A549 (cell line): ENCODE results near the gene CIAO2A. TPM values are rescaled to one million over a fixed set of nuclear protein-coding genes. Genes with fewer than 3 reads are reported as not detected.

Experiments used
- ATAC-seq, 2 experiments: fragments of 200-7000 bp in 1 of 2; fragments of >200 bp in 1 of 2; cut with Nextera tagmentation in 1 of 2; cut with Tn5 transposase in 1 of 2; 3 replicates each; pipeline versions ENCODE4 v1.8.0 to v1.9.1; 2018 to 2020; ENCODE audit warnings: mild to moderate bottlenecking in 1 of 2, moderate library complexity in 1 of 2
- CTCF ChIA-PET: fragments of 300-600 bp; sonication (Branson Sonifier 250); formaldehyde crosslinking; extraction: SDS; loops from one replicate; lab custom pipeline; 2021; ENCODE audit warnings: antibody characterized with exemption, inconsistent platforms; lab: Yijun Ruan, JAX
- POLR2A ChIA-PET: fragments of 350-600 bp; formaldehyde crosslinking; extraction: SDS; loops from one replicate; lab custom pipeline; 2021; ENCODE audit warnings: antibody characterized with exemption, inconsistent platforms; lab: Yijun Ruan, JAX
- DNase-seq, 2 experiments: peaks; one replicate each; pipeline versions ENCODE4 v3.0.0 to v3.0.0-alpha.2; 2011 to 2016; ENCODE audit warnings: low read depth in 1 of 2, low spot score in 1 of 2
- FAIRE-seq: peaks from 2 replicates; lab custom pipeline; 2011; peaks lifted over from hg19 to GRCh38; lab: Jason Lieb, UNC
- H3K27ac ChIP-seq, 2 experiments: fragments of >200 bp; sonication (Bioruptor Twin); formaldehyde crosslinking; 3 replicates each; pipeline ENCODE4 v1.5.1; 2016 to 2017
- H3K4me1 ChIP-seq: fragments of >200 bp; sonication (Bioruptor Twin); formaldehyde crosslinking; 3 replicates; pipeline ENCODE4 v1.6.1; 2016
- H3K4me2 ChIP-seq: fragments of >200 bp; sonication (Bioruptor Twin); formaldehyde crosslinking; 3 replicates; pipeline ENCODE4 v1.6.1; 2016
- H3K4me3 ChIP-seq: fragments of >200 bp; sonication (Bioruptor Twin); formaldehyde crosslinking; 3 replicates; pipeline ENCODE4 v1.5.1; 2016
- H3K9me3 ChIP-seq: fragments of >200 bp; sonication (Bioruptor Twin); formaldehyde crosslinking; 3 replicates; pipeline ENCODE4 v1.6.1; 2016
- E2F6 ChIP-seq: IDR thresholded peaks from 2 replicates; pipeline ENCODE4 v1.6.1; 2012; ENCODE audit warnings: low read depth, borderline replicate concordance
- ELK1 ChIP-seq: fragments of 150-350 bp; IDR thresholded peaks from 2 replicates; pipeline ENCODE4 v1.6.1; 2014; ENCODE audit warnings: low read depth, mild to moderate bottlenecking, low read length
- FOSL2 ChIP-seq, 2 experiments: fragments of 450-650 bp in 1 of 2; fragments of >200 bp in 1 of 2; sonication (Bioruptor Twin) in 1 of 2; formaldehyde crosslinking; IDR thresholded peaks; 2 replicates each; pipeline versions ENCODE4 v1.5.0 to v1.6.1; 2016 to 2020; ENCODE audit warnings: mild to moderate bottlenecking in 1 of 2, moderate library complexity in 1 of 2
- HEYL ChIP-seq: fragments of 250-450 bp; sonication (Bioruptor Pico); IDR thresholded peaks from 2 replicates; pipeline ENCODE4 v1.8.0; 2021; ENCODE audit warnings: mild to moderate bottlenecking, moderate library complexity
- HOXA7 ChIP-seq: fragments of 250-450 bp; sonication (Bioruptor Pico); IDR thresholded peaks from 2 replicates; pipeline ENCODE4 v1.5.0; 2020; ENCODE audit warnings: mild to moderate bottlenecking, moderate library complexity
- HOXB13 ChIP-seq: fragments of 250-450 bp; sonication (Bioruptor Pico); IDR thresholded peaks from 2 replicates; pipeline ENCODE4 v1.5.0; 2020; ENCODE audit warnings: low read depth, mild to moderate bottlenecking, moderate library complexity
- HOXB5 ChIP-seq: fragments of 250-450 bp; sonication (Bioruptor Pico); IDR thresholded peaks from 2 replicates; pipeline ENCODE4 v1.5.0; 2020; ENCODE audit warnings: mild to moderate bottlenecking, moderate library complexity
- JUN ChIP-seq, 2 experiments: fragments of >200 bp; sonication (Bioruptor Twin); formaldehyde crosslinking; IDR thresholded peaks; 2 replicates in 1 of 2; 3 replicates in 1 of 2; pipeline ENCODE4 v1.6.1; 2016 to 2017
- NFE2L2 ChIP-seq: fragments of 150-350 bp; conservative IDR thresholded peaks from 2 replicates; pipeline ENCODE4 v1.6.1; 2014; ENCODE audit warnings: low read length
- NR3C1 ChIP-seq: fragments of >200 bp; sonication (Bioruptor Twin); formaldehyde crosslinking; IDR thresholded peaks from 3 replicates; pipeline ENCODE4 v1.6.1; 2017
- REST ChIP-seq: fragments of 200-600 bp; sonication (generic); IDR thresholded peaks from 2 replicates; pipeline ENCODE4 v1.6.1; 2016; ENCODE audit warnings: antibody characterized with exemption, mild to moderate bottlenecking, moderate library complexity
- RFX5 ChIP-seq: fragments of 450-650 bp; IDR thresholded peaks from 2 replicates; pipeline ENCODE4 v1.7.1; 2014; ENCODE audit warnings: antibody characterized with exemption, mild to moderate bottlenecking, moderate library complexity
- RNF2 ChIP-seq: fragments of 200-600 bp; sonication (generic); IDR thresholded peaks from 2 replicates; pipeline ENCODE4 v1.6.1; 2016; ENCODE audit warnings: low read depth, mild to moderate bottlenecking, antibody characterized with exemption, moderate library complexity, borderline replicate concordance
- SMC3 ChIP-seq: fragments of >200 bp; sonication (Bioruptor Twin); formaldehyde crosslinking; IDR thresholded peaks from 3 replicates; pipeline ENCODE4 v1.6.1; 2018; ENCODE audit warnings: inconsistent platforms
- USF2 ChIP-seq: fragments of 450-650 bp; IDR thresholded peaks from 2 replicates; pipeline ENCODE4 v1.6.1; 2014; ENCODE audit warnings: antibody characterized with exemption
- WGBS: methylation state at CpG from one replicate; pipeline ENCODE4 v1.1.6; 2017; ENCODE audit errors: missing lambda C conversion rate; 5-methylcytosine and 5-hydroxymethylcytosine counted together
- polyA plus RNA-seq, 4 experiments: library from polyadenylated mRNA; depleted of rRNA in 3 of 4; stranded (reverse); fragments of >200 nt; fragmentation: RNase III in 1 of 4; extraction: RNeasy Plus Mini Kit Qiagen cat#74134 plus additional on column Dnase treatment in 1 of 4; gene quantifications; 2 replicates in 3 of 4; 3 replicates in 1 of 4; pipeline ENCODE4 v1.2.3, GENCODE V29; 2011 to 2017

The CIAO2A gene
- polyA plus RNA-seq, 2 of the 4 experiments (the other 2 are of a cell fraction), result 156 to 231 TPM

- Histone ChIP-seq H3K4me3 (no peak overlapping the region), H3K4me2 (peak overlapping the region; percentile 47)
- POLR2A ChIA-PET, result interaction anchor here (2.3 kb wide), 1 partner anchor 21 kb away, joined by 14 read pairs; the partner anchor contains the start of gene CIAO2A
- peak; percentile 16 to 65; a peak in 2 of 6 replicates for ATAC-seq
- 84% methylated on average over 4 of the region's 4 CpGs for WGBS
- no peak for TF ChIP-seq NR3C1
- 0 out of 2 replicates have a peak, but pooled peaks have one; percentile 19 for TF ChIP-seq USF2
- no peak for TF ChIP-seq NFE2L2
- TF ChIP-seq SMC3, result no peak
- TF ChIP-seq HEYL, result no peak
- TF ChIP-seq HOXB5, result no peak
- no peak for TF ChIP-seq FOSL2 (IDR thresholded peaks at IDR 0.05)
- 0 out of 2 replicates have a peak, but pooled peaks have one; percentile 7 for TF ChIP-seq FOSL2 (CRISPR knock-in tag; IDR thresholded peaks at IDR 0.05)
- TF ChIP-seq RNF2, result no peak
- no peak for TF ChIP-seq E2F6
- TF ChIP-seq RFX5, result no peak
- TF ChIP-seq, all 56 proteins: peak for 2
- DNase-seq (peak in 1 of 2 experiments; percentile 40), FAIRE-seq (peak; percentile 90)
- H3K9me3 ChIP-seq, result no peaks in the 10 kb centered on the region
- H3K27ac ChIP-seq, result peak overlapping the region; percentile 42 to 67
- CTCF ChIA-PET, result interaction anchor here (0.5 to 11.4 kb wide), 10 partner anchors 9 to 606 kb away, joined by 3 to 173 read pairs (median 6); partner anchors contain the start of genes CIAO2A and DAPK2
- H3K4me1 ChIP-seq, result peaks cover 36% of the 10 kb centered on the region
Observed at GRCh38 chr15:64071931-64072765, 21.5 kb downstream of the CIAO2A start.

- FAIRE-seq (peak; percentile 49), ATAC-seq (peak; percentile 68 to 82), DNase-seq (peak; percentile 60 to 71)
- no peak for TF ChIP-seq REST
- TF ChIP-seq E2F6, result peak; percentile 55; the same call in 1 of the 2 replicates
- TF ChIP-seq USF2, result peak; percentile 83
- no peak for TF ChIP-seq HOXB13 (CRISPR knock-in tag)
- no peak; the same call in 1 of the 2 replicates for TF ChIP-seq FOSL2 (IDR thresholded peaks at IDR 0.05)
- TF ChIP-seq FOSL2 (CRISPR knock-in tag; IDR thresholded peaks at IDR 0.05), result peak; percentile 57
- TF ChIP-seq JUN (IDR thresholded peaks at IDR 0.05), result 0 out of 5 replicates have a peak, but pooled peaks of 1 of the 2 experiments have one; percentile 20
- no peak for TF ChIP-seq ELK1
- TF ChIP-seq RNF2, result no peak
- no peak for TF ChIP-seq HOXA7 (CRISPR knock-in tag)
- H3K27ac ChIP-seq, result peak overlapping the region; percentile 42 to 67
- ChIA-PET CTCF (interaction anchor here (0.5 to 11.4 kb wide), 12 partner anchors 8 to 605 kb away, joined by 3 to 173 read pairs (median 5); partner anchors contain the start of genes CIAO2A and DAPK2), POLR2A (interaction anchor here (2.3 kb wide), 1 partner anchor 22 kb away, joined by 14 read pairs; the partner anchor contains the start of gene CIAO2A)
- H3K4me1 ChIP-seq, result peaks cover 36% of the 10 kb centered on the region
- no peaks in the 10 kb centered on the region for H3K9me3 ChIP-seq
- 59% methylated on average over 8 of the region's 8 CpGs for WGBS
- H3K4me2 ChIP-seq, result peak overlapping the region; percentile 47
- H3K4me3 ChIP-seq, result no peak overlapping the region
Observed at GRCh38 chr15:64070965-64071851, 22.4 kb downstream of the CIAO2A start.
